ENCODE results near the gene ORC6. TPM values are rescaled to one million over a fixed set of nuclear protein-coding genes. Genes with fewer than 3 reads are reported as not detected.
"Not testable (repeated sequence)": the region's sequence is repeated elsewhere in the genome, so short reads cannot be mapped to it uniquely, and the experiment has no call there.

ORC6 gene
- total RNA-seq, 2 donors from 2014 or later = 4.9 TPM; not detected in 1

GRCh38 chr16:46651305-46651704 lies 38.2 kb upstream of the ORC6 start:
- no peak for DNase-seq
- WGBS, 2 donors = 69 to 77% methylated on average over 3 of the region's 3 CpGs
- no peaks in the 10 kb centered on the region for H3K36me3 ChIP-seq (replicated peaks in 1 of 2; ENCODE audit: insufficient read depth in 1 of 2, low read depth in 2 of 2)
- no peaks in the 10 kb centered on the region for H3K27me3 ChIP-seq
- TF ChIP-seq POLR2A (IDR thresholded peaks at IDR 0.05) (no peak), CTCF (IDR thresholded peaks at IDR 0.05) (no peak)
- intact Hi-C loops (cut with DNase I) = no loop called here
- ATAC-seq = no peak
- H3K27ac ChIP-seq = no peak overlapping the region
- no peak overlapping the region for H3K4me3 ChIP-seq
- no peaks in the 10 kb centered on the region for H3K4me1 ChIP-seq
- no peaks in the 10 kb centered on the region for H3K9me3 ChIP-seq

GRCh38 chr16:46658925-46659324 lies 30.5 kb upstream of the ORC6 start:
- H3K9me3 ChIP-seq = no peaks in the 10 kb centered on the region
- no peak overlapping the region for H3K4me3 ChIP-seq
- TF ChIP-seq POLR2A (IDR thresholded peaks at IDR 0.05) (no peak), CTCF (IDR thresholded peaks at IDR 0.05) (no peak)
- peaks cover 0 to 17% of the 10 kb centered on the region in 2 donors for H3K36me3 ChIP-seq (replicated peaks in 1 of 2; ENCODE audit: insufficient read depth in 1 of 2, low read depth in 2 of 2)
- H3K27me3 ChIP-seq = no peaks in the 10 kb centered on the region
- intact Hi-C loops (cut with DNase I) = no loop called here
- ATAC-seq (no peak), DNase-seq (peak in 1 of 4 donors; percentile 56)
- H3K27ac ChIP-seq = no peak overlapping the region
- WGBS, 2 donors = 58 to 85% methylated on average over 1 of the region's 1 CpG
- H3K4me1 ChIP-seq = no peaks in the 10 kb centered on the region

GRCh38 chr16:46662123-46662522 lies 27.3 kb upstream of the ORC6 start:
- Histone ChIP-seq H3K36me3 (replicated peaks in 1 of 2; ENCODE audit: insufficient read depth in 1 of 2, low read depth in 2 of 2) (peaks cover 0 to 24% of the 10 kb centered on the region in 2 donors), H3K27ac (no peak overlapping the region), H3K9me3 (peaks cover 0 to 3% (median 0%) of the 10 kb centered on the region in 3 donors), H3K4me1 (no peaks in the 10 kb centered on the region), H3K27me3 (no peaks in the 10 kb centered on the region), H3K4me3 (no peak overlapping the region)
- no peak for TF ChIP-seq CTCF (IDR thresholded peaks at IDR 0.05)
- no peak for TF ChIP-seq POLR2A (IDR thresholded peaks at IDR 0.05)
- ATAC-seq (no peak), DNase-seq (no peak)
- intact Hi-C loops (cut with DNase I) = no loop called here
- 54 to 62% methylated on average over 4 of the region's 4 CpGs for WGBS, 2 donors

GRCh38 chr16:46673320-46674013 lies 16.0 kb upstream of the ORC6 start:
- intact Hi-C loops (cut with DNase I) = no loop called here
- peaks cover 0 to 3% of the 10 kb centered on the region in 2 donors for H3K27me3 ChIP-seq
- peaks cover 1 to 23% of the 10 kb centered on the region in 2 donors for H3K36me3 ChIP-seq (replicated peaks in 1 of 2; ENCODE audit: insufficient read depth in 1 of 2, low read depth in 2 of 2)
- H3K4me3 ChIP-seq = no peak overlapping the region
- H3K27ac ChIP-seq = no peak overlapping the region
- 61 to 73% methylated on average over 6 of the region's 6 CpGs for WGBS, 2 donors
- no peaks in the 10 kb centered on the region for H3K4me1 ChIP-seq
- ATAC-seq (peak; percentile 59), DNase-seq (peak; percentile 26 to 59 (median 42))
- no peaks in the 10 kb centered on the region for H3K9me3 ChIP-seq
- TF ChIP-seq CTCF (IDR thresholded peaks at IDR 0.05) (peak; percentile 30 to 80 (median 71)), POLR2A (IDR thresholded peaks at IDR 0.05) (no peak)

- intact Hi-C loops (cut with DNase I); H3K27me3 ChIP-seq; H3K27ac ChIP-seq; DNase-seq; H3K9me3 ChIP-seq; H3K4me1 ChIP-seq; ATAC-seq; H3K4me3 ChIP-seq; H3K36me3 ChIP-seq (replicated peaks in 1 of 2; ENCODE audit: insufficient read depth in 1 of 2, low read depth in 2 of 2): not testable (repeated sequence)
- WGBS, 2 donors = 92 to 95% methylated on average over 1 of the region's 1 CpG
Observed at GRCh38 chr16:46677943-46678342, 11.5 kb upstream of the ORC6 start.

- H3K27me3 ChIP-seq; DNase-seq; ATAC-seq; H3K4me3 ChIP-seq; H3K36me3 ChIP-seq (replicated peaks in 1 of 2; ENCODE audit: insufficient read depth in 1 of 2, low read depth in 2 of 2); H3K27ac ChIP-seq; intact Hi-C loops (cut with DNase I); H3K9me3 ChIP-seq: not testable (repeated sequence)
- WGBS, 2 donors = 31 to 42% methylated on average over 2 of the region's 2 CpGs
- H3K4me1 ChIP-seq = peaks cover 19% of the 10 kb centered on the region
Observed at GRCh38 chr16:46681867-46682266, 7.6 kb upstream of the ORC6 start.

All from body of pancreas (tissue), 4 donors.